ENCODE data around the gene SEC23A.

The SEC23A gene

DNA sequence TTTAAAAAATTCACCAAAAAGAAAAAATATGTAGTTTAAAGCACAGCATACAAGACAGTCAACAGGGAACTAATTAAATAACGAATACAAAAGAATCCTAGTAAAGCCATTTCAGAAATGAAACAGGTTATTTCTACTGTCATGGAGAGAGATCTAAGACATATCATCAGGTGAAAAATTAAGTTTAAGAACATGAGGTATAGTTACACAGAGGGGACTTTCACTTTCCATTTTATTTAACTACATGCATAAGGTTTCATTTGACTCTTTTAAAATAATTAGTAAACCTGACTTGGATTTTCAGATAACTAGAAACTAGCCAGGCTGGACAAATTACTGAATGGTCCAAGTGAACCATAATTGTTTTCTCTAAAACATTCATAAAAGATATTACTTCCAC, 11.3 kb downstream of the SEC23A start:
- Histone ChIP-seq H3K36me3 (ENCODE audit: insufficient read depth, low read length) (peaks cover 38% of the 10 kb centered on the region; the same call in 1 of the 2 replicates), H3K79me2 (ENCODE audit: insufficient read depth, low read length) (0 out of 2 replicates have a peak, but pooled peaks cover 3% of the 10 kb centered on the region), H3K4me2 (ENCODE audit: low read depth, low read length, poor library complexity, severe bottlenecking) (no peak overlapping the region), H3K9me2 (replicated peaks; ENCODE audit: low read depth, low read length) (no peaks in the 10 kb centered on the region), H3K4me1 (ENCODE audit: insufficient read depth, low read length, poor library complexity, severe bottlenecking) (peaks cover 9% of the 10 kb centered on the region), H3K27me3 (ENCODE audit: insufficient read depth, low read length, poor library complexity, severe bottlenecking) (no peaks in the 10 kb centered on the region), H3K4me3 (ENCODE audit: low read length, poor library complexity, severe bottlenecking) (no peak overlapping the region), H3K9me3 (ENCODE audit: insufficient read depth, low read depth, low read length) (no peaks in the 10 kb centered on the region), H4K20me1 (ENCODE audit: insufficient read depth, low read length, poor library complexity, severe bottlenecking) (no peaks in the 10 kb centered on the region), H3K9ac (ENCODE audit: low read depth, low read length, poor library complexity, severe bottlenecking) (no peak overlapping the region), H3F3A (ENCODE audit: low read depth) (no peaks in the 10 kb centered on the region), H2AFZ (ENCODE audit: low read length) (no peak overlapping the region)
- no peak for TF ChIP-seq EZH2phosphoT487 (IDR thresholded peaks at IDR 0.05; ENCODE audit: borderline replicate concordance)
- TF ChIP-seq, protein P1, sequence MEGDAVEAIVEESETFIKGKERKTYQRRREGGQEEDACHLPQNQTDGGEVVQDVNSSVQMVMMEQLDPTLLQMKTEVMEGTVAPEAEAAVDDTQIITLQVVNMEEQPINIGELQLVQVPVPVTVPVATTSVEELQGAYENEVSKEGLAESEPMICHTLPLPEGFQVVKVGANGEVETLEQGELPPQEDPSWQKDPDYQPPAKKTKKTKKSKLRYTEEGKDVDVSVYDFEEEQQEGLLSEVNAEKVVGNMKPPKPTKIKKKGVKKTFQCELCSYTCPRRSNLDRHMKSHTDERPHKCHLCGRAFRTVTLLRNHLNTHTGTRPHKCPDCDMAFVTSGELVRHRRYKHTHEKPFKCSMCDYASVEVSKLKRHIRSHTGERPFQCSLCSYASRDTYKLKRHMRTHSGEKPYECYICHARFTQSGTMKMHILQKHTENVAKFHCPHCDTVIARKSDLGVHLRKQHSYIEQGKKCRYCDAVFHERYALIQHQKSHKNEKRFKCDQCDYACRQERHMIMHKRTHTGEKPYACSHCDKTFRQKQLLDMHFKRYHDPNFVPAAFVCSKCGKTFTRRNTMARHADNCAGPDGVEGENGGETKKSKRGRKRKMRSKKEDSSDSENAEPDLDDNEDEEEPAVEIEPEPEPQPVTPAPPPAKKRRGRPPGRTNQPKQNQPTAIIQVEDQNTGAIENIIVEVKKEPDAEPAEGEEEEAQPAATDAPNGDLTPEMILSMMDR (conservative IDR thresholded peaks at IDR 0.05; ENCODE audit: low read length): no peak

DNA sequence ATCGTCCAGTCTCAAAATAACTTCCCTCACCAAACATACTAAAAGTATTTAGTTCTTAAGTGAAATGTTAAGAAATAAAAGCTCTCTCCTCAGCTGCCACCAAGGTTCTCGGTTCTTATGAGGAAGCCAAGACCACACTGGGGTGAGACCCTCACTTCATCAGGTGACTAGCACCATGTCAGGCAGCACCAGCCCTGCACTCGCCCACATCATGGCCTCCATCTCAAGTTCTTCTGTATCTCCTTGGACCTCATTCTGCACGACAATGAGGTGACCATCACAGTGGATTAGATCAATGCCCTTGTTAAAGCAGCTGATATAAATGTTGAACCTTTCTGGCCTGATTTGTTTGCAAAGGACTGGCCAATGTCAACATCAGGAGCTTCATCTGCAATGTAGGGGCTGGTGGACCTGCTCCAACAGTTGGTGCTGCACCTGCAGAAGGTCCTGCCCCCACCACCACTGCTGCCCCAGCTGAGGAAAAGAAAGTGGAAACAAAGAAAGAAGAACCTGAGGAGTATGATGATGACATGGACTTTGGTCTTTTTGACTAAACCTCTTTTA, 12.4 kb downstream of the SEC23A start:
- Histone ChIP-seq H3K36me3 (ENCODE audit: insufficient read depth, low read length) (peaks cover 44% of the 10 kb centered on the region; the same call in 1 of the 2 replicates), H4K20me1 (ENCODE audit: insufficient read depth, low read length, poor library complexity, severe bottlenecking) (no peaks in the 10 kb centered on the region), H3K9me3 (ENCODE audit: insufficient read depth, low read depth, low read length) (no peaks in the 10 kb centered on the region)

DNA sequence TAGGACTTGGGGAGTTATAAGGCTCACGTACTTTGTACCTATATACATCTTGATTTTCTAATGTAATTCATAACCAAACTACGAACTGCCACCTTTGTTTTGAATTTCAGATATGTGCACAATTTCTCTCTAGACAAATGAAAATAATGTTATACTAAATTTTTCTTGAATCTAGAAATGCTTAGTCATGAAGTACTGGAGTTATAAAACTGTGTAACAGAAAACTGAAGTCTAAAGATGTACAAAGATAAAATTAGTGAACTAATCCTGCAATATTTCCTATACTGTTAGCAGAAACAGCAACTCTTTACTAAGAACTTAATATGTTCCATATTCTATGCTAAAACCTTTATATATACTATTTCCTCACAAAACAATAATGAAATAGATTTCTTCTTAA, 15.5 kb downstream of the SEC23A start:
- Histone ChIP-seq H3K4me1 (ENCODE audit: insufficient read depth, low read length, poor library complexity, severe bottlenecking) (no peaks in the 10 kb centered on the region), H3K36me3 (ENCODE audit: insufficient read depth, low read length) (peaks cover 49% of the 10 kb centered on the region; the same call in 1 of the 2 replicates)
- TF ChIP-seq EZH2phosphoT487 (IDR thresholded peaks at IDR 0.05; ENCODE audit: borderline replicate concordance): no peak
- TF ChIP-seq, protein P1 (conservative IDR thresholded peaks at IDR 0.05; ENCODE audit: low read length): no peak

More for the DNA sequence above, 12.4 kb downstream of the SEC23A start:
- H3K4me1 ChIP-seq (ENCODE audit: insufficient read depth, low read length, poor library complexity, severe bottlenecking): peaks cover 8% of the 10 kb centered on the region
- TF ChIP-seq EZH2phosphoT487 (IDR thresholded peaks at IDR 0.05; ENCODE audit: borderline replicate concordance): no peak
- TF ChIP-seq, protein P1 (conservative IDR thresholded peaks at IDR 0.05; ENCODE audit: low read length): no peak
- H3K79me2 ChIP-seq (ENCODE audit: insufficient read depth, low read length): 0 out of 2 replicates have a peak, but pooled peaks cover 3% of the 10 kb centered on the region
- no peak overlapping the region for H3K9ac ChIP-seq (ENCODE audit: low read depth, low read length, poor library complexity, severe bottlenecking)
- no peaks in the 10 kb centered on the region for H3F3A ChIP-seq (ENCODE audit: low read depth)
- no peak overlapping the region for H3K4me2 ChIP-seq (ENCODE audit: low read depth, low read length, poor library complexity, severe bottlenecking)
- no peaks in the 10 kb centered on the region for H3K27me3 ChIP-seq (ENCODE audit: insufficient read depth, low read length, poor library complexity, severe bottlenecking)
- no peak overlapping the region for H2AFZ ChIP-seq (ENCODE audit: low read length)
- no peaks in the 10 kb centered on the region for H3K9me2 ChIP-seq (replicated peaks; ENCODE audit: low read depth, low read length)
- H3K4me3 ChIP-seq (ENCODE audit: low read length, poor library complexity, severe bottlenecking): no peak overlapping the region

More for the DNA sequence above, 15.5 kb downstream of the SEC23A start:
- no peaks in the 10 kb centered on the region for H3K27me3 ChIP-seq (ENCODE audit: insufficient read depth, low read length, poor library complexity, severe bottlenecking)
- H2AFZ ChIP-seq (ENCODE audit: low read length): no peak overlapping the region
- no peaks in the 10 kb centered on the region for H3K9me2 ChIP-seq (replicated peaks; ENCODE audit: low read depth, low read length)
- H3K9me3 ChIP-seq (ENCODE audit: insufficient read depth, low read depth, low read length): no peaks in the 10 kb centered on the region
- H3K9ac ChIP-seq (ENCODE audit: low read depth, low read length, poor library complexity, severe bottlenecking): no peak overlapping the region
- no peak overlapping the region for H3K4me3 ChIP-seq (ENCODE audit: low read length, poor library complexity, severe bottlenecking)
- no peaks in the 10 kb centered on the region for H3F3A ChIP-seq (ENCODE audit: low read depth)
- H4K20me1 ChIP-seq (ENCODE audit: insufficient read depth, low read length, poor library complexity, severe bottlenecking): no peaks in the 10 kb centered on the region
- H3K4me2 ChIP-seq (ENCODE audit: low read depth, low read length, poor library complexity, severe bottlenecking): no peak overlapping the region
- H3K79me2 ChIP-seq (ENCODE audit: insufficient read depth, low read length): no peaks in the 10 kb centered on the region
